Fibroblast of gingiva (primary cell): ENCODE measurements around the gene OR8A1.
A peak's percentile ranks its signal among the peaks of the same experiment; 100 is the strongest.

Source experiments
- DNase-seq: peaks from one replicate; pipeline ENCODE4 v3.0.0-alpha.2; 2011; ENCODE audit warnings: low read depth

Gene OR8A1

DNA sequence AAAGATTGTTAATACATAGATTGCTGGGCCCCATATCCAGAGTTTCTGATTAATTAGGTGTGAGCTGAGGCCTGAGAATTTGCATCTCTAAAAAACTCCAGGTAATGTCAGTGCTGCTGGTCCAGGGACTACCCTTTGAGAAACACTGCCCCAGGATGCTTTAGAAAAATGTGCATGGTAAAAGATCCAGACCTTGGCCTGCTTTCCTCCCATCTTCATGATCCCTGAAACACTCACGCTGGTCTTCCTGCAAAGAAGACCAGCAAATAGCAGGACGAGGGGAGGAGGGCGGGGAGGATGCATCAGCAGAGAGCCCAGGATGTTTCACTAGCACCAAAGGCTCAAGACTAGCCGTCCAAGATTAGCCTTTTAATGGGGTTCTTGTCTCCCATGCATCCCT lies at the start of gene OR8A1:
OR8A1 (plus strand) TSS at position 301 of the 400 bp plus-strand sequence. CDS start 123 bp downstream, outside the sequence.
- no peak for DNase-seq

DNA sequence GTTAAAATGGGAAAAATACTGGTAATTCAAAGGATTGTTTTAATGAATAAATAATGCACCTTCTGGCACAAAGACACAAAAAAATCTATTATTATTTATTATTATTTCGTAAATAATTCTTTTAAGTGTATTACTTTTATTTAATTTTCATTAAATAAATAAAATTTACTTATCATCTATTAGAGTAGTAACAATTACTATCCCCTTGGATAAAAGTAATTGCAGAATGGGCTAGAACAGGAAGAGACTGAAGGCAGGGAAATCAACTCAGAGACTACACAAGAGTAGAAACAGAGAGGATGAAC lies 49.3 kb upstream of the OR8A1 start:
- no peak for DNase-seq

DNA sequence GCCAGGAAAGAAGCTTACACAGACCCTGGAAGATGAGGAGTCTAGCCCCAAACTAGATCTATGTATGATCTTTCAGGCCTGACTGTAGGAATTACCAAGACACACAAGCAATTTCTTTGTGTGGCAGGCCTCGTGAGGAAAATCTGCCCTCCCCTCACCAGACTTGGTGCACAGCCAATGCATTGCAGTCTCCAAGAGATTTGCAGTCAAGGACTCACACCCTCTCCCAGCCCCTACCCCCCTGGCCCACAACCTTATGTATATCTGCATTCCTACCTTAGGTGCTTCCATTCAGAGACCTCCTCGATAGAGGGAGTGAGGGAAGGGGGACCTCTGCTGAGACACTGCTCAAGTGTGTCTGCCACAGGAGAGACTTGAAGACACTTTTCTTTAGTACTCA lies 36.2 kb upstream of the OR8A1 start:
- DNase-seq: no peak

DNA sequence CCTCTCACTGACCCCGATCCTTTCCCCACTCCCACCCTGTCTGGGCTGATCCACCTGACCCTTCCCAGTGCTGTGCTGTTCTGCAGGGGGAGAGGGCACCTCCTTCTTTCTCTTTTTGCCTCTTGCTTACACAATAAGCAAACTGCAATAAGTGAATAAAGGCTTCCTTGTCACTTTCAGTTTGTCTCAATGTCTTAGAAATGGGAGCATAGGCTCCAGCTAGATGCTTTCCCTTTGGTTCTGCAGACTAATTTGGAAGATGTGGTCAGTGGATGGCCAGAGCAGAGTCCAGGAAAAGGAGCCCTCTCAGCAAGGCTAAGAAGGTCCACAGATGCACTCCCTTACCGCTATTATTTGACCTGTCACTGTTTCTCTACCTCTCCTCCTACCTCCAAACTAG lies 35.7 kb upstream of the OR8A1 start:
- no peak for DNase-seq

DNA sequence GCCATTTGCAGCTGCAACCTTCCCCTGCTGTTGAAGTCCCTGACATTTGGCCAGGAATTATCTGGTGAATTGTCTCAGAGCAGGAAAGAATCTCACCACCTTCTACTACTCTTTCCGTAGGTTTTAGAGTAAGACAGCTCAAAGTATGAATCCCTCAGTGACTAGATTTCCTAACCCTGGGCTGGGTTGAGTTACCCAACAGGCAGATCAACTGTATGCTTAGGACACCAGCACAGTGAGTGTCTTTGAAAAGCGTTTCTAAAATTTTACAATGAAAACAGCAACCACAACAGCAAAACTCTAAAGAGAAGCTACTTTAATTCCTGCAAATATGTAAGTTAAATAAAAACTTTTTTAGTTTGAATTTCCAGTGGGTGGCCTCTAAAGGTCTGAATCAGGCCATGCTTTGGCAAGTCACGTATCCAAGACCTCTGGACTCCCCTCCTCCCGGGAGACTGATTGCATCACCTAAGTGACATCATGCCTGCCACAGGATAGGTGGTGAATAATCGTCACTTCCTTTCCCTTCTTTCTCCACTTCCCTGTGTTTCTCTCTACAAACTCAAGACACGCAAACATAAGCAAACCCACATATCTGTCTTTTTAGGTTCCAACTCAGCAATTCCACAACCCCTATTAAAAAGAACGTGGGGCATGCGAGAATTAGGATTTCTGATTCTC lies 34.1 kb upstream of the OR8A1 start:
- no peak for DNase-seq

DNA sequence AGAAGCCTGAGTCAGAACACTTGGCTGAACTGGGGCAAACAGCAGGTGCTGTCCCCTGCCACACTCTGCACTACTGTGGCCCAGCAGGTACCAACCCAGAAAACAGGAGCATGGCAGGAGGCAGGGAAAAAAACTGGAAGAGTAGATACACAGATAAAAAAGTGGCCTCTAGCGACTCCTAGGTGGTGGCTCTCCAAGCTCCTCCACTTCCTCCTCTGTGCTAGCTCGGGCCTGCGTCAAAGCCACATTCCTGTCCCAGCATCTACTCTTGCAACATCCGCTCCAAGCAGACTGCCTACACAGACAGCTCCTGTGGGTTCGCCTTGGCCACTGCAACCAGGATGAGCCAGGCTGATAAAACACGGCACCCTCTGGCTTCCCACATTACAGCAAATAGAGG lies 33.3 kb upstream of the OR8A1 start:
- peak; percentile 7 for DNase-seq

DNA sequence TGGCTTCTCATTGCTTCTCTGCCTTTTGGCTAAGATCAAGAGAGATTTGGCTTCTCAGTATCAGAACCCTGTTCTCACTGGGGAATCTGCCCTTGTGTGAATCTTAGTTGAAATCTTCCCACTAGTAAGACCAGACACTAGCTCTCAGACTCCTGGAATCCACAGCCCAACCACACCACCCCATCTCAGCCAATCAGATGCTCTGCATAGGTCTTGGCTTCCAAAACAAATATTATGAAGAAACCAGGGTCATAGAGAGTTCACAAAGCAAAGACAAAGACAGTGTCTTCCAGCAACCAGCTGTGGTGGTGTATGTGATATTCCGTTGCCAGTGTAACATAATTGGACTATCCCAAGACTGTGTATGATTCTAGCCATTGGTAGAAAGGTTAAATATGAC lies 31.8 kb upstream of the OR8A1 start:
- DNase-seq: peak; percentile 31

DNA sequence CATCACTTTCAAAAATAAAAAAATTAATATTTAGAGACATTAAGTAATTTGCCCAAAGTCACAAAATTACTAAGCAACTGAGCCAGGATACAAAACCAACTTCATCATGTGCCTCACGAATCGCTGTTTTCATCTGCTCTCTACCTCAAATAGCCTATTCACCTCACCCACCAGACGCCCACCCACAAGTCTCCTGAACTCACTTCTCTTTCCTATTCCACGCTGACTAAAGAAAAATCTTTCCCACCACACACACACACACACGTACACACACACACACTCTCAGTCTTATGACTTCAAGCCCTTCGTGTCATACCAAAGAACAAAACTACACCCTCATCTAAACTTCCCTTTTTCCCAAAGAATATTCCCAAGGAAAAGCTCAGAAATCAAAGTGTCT lies 28.6 kb upstream of the OR8A1 start:
- DNase-seq: no peak

DNA sequence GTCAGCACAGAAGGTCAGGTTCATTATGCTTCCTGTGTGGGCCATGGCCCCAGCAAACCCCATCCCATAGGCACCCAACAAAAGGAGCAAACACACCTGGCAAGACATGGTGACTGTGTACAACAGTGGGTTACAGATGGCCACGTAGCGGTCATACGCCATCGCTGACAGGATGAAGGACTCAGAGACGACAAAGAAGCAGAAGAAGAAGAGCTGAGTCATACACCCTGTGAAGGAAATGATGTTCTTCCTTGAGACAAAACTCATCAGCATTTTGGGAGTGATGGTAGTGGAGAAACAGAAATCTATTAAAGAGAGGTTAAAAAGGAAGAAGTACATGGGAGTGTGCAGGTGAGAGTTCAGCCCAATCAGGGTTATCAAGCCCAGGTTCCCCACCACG lies 26.7 kb upstream of the OR8A1 start:
- no peak for DNase-seq

DNA sequence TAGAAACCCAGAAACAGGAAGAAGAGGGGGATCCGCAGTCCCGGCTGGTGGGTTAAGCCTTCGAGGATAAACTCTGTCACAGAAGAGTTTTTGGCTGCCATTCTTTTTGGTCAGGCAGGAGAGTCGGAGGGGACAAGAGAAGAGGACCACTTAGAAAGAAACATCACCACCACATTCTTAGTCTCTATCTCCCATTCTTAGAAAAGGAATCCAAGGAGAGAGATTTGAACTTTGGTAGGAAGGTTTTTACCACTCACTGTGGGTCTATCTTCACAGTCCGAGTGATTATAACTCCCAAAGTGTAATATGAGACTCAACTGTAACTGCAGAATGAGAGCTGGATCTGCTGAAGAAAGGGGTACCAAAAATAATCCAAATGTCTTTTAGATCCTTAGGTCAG lies 26.2 kb upstream of the OR8A1 start, which contains the start of gene OR8B12:
OR8B12 (minus strand) TSS at position 101 of the 400 bp plus-strand sequence; CDS start at position 101, 0 bp downstream.
- no peak for DNase-seq

DNA sequence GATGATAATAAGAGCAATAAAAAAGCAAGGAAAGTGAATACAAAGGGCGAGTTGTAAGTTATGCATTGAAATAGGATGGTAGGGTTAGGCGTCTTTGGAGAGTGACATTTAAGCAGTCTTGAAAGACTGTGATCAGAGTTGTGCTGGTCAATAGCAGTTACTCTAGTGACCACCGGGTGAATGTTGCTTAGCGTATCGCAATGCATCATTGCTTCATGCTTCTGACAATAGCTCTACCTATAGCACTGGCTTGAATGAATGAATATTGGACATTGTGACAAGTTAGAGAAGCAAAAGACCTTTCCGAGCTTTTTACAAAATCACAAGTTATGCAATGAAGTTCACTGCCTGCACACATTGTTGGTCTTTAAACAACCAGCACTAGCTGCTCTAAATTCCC lies 18.6 kb upstream of the OR8A1 start:
- no peak for DNase-seq

DNA sequence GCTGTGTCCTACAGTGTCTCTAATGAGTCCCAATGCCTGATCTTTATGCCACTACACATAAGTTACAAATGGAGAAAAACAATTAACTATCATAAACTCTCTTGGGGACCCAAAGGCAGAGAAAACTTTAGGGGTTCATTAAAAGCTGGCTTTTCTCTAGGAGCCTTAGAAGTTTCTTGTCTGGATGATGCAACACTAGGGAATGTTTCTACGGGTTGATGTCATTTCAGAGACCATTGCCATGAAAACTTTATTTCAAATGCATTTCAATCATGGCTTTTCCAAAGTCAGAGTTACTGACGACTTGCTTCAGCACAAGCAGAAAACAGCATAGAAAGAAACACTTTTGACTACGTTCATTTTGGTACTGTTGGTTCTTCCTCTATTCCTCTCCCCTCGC lies 17.8 kb upstream of the OR8A1 start:
- DNase-seq: no peak

DNA sequence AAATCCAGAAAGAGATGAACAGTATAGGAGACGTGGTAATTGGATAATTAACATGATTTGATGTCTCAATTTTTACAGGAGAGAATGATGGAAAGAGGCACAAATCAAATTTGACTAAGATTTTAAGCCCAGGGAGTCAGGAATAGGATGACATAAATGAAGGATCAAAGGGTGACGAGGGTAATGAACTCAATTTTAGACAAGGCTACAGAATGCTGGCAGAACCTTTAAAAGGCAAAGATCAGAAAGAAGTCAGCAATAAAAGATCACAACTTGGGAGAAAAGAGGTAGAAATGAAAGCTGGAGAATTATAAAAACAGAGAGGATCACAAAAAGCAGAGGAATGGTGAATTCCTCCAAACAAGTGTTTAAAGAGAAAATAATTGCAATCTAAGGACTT lies 13.0 kb upstream of the OR8A1 start:
- no peak for DNase-seq

DNA sequence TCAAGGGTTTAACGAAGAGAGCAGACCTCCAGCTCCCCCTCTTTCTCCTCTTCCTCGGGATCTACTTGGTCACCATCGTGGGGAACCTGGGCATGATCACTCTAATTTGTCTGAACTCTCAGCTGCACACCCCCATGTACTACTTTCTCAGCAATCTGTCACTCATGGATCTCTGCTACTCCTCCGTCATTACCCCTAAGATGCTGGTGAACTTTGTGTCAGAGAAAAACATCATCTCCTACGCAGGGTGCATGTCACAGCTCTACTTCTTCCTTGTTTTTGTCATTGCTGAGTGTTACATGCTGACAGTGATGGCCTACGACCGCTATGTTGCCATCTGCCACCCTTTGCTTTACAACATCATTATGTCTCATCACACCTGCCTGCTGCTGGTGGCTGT lies 363 bp downstream of the OR8A1 start:
- DNase-seq: no peak

DNA sequence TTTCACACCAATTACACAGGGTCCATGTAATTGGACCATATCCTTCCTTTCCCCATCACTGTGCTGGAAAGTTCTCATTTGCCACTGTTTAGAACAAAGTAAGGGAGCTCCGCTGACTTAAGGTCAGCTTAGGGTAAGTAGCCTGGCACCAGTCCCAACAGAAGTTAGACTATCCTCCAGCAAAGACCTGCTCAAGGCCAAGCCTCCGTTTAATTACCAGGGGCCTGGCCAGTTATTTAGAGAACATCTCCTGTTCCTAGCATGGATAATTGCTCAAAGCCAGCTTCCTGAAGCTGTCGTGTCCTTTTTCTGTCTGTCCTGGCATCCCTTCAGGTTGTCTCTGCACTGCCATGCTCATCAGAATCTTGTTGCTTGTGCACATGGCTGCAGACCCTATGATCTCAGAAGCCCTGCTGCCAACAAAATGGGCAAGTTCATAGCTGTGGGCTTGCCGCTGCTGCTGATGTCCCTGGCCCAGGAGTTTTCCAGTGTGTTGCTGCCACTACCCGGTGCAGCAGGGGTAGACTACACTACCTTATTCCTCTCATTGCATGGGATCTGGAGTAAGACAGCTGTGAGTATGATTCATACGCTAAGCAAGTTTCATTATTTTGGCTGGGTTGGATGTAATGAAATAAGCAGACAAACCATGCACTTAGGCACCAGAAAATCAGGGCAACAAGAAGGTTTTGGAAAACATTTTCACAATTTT lies 8.1 kb downstream of the OR8A1 start:
- DNase-seq: no peak

DNA sequence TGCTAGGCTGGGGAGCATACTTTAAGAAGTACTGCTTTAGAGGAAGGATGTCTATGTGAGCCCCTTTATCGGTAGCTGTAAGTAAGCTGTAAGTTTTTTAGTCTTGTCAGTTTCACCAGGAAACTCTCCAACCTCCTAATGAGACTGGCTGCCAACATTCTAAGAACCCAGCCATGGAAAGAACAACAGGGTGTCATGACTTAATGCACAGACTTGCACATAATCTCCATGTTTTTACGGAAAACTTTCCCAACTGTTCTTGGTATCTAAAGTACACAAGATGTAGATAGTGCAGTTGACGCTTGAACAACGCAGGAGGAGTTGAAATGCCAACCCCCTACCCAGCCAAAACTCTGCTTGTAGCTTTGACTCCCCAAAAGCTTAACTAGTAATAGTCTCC lies 9.0 kb downstream of the OR8A1 start:
- no peak for DNase-seq

DNA sequence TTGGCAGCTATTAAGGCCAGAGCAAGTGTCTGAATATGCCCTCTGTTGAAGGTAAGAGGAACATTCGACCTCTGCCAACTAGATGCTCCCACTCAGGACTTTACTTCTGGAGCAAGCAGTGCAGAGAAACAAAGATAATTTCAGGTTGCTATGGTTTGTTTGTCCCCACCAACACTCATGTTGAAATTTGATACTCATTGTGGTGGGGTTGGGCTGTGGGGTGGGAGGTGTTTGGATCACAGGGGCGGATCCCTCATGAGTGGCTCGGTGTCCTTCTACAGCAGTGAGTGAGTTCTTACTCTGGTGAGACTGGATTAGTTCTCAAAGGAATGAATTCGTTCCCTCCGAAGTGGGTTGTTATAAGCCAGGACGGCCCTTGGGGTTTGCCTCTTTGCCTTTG lies 12.0 kb downstream of the OR8A1 start:
- no peak for DNase-seq

DNA sequence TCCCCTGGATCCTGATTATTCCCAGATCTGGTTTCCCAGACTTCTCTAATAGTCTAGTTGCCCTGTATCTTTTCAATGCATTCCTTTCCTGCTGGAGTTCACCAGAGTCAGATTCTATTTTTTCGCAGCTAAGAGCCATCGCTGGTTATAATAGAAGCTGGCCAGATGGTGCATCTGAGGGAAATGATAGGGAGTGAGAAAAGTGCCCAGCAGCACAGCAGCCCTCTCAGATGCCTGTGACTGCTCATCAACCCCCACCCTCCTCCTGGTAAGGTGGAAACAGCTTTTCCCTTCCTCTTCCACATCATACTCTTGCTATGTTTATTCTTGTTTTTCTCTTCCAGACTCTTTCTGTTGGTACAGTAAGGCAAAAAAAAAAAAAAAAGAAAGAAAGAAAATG lies 12.8 kb downstream of the OR8A1 start:
- no peak for DNase-seq

DNA sequence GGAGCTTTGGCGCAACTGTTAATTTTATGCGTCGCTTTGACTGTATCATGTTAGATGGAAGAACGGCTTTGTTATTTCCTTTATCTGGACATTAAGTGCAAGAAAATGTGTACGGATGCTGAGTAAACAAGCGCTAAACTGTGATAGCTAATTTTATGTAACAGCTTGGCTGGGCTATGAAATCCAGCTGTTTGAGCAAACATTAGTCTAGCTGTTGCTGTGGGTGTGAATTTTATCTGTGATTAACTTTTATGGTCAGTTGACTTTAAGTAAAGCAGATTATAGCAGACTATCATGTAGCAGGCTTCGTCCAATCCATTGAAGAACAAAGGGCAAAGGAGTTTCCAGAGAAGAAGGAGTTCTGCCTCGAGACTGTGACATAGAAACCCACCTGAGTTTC lies 14.0 kb downstream of the OR8A1 start:
- no peak for DNase-seq

DNA sequence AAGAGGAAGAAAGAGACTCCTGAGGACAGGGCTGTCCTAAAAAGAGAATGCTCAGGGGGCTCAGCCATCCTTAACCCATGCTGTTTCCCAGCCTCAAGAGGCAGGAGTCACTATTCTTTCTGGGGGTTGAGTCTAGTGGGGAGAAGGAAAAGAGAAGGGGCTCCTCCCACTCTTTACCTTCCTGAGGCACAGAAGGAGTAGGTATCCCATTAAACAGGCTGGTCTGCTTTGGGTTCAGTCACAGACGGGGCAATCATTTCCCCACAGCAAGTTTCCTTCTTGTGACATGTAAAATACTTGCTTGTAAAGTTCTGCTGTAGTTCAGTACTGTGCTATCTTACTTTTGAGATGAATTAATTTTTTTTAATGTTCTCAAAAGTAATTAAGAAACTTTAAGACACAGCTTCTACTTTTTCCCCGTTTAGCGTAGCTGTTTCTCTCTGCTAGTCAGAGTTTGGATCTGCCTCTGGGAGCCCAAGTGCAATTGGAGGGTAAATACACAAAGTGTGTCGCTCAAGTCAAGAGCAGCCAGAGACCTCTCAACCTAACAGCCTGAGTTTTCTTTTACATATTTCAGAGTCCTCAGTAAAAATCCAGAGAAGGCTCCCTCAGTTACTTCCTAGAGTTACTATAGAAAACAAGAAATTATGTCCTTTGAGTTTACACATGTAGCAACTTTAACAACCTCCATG lies 15.0 kb downstream of the OR8A1 start:
- no peak for DNase-seq

DNA sequence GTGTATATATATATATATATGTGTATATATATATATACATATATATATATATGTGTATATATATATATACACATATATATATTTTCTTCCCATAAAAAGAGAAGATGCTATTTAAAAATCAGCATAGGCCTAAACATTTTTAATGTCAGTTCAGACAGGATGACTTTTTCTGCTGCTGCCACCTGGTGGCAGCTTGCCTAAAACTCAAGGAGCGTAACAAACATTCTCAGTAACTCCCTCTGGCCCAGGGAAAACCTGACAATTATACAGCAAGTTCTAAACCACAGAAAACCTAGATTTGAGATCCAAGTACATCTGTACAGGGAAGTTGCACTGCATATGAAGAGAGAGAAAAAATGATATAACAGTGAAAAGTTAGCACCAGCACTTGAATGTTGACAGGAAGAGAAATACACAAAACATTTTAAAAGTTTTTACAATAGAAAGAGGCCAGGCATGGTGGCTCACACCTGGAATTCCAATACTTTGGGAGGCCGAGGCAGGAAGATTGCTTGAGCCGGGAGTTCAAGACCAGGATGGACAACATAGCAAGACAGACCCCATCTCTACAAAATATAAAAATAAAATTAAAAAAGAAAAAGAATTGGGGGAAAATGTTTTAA lies 16.6 kb downstream of the OR8A1 start:
- DNase-seq: peak; percentile 45

DNA sequence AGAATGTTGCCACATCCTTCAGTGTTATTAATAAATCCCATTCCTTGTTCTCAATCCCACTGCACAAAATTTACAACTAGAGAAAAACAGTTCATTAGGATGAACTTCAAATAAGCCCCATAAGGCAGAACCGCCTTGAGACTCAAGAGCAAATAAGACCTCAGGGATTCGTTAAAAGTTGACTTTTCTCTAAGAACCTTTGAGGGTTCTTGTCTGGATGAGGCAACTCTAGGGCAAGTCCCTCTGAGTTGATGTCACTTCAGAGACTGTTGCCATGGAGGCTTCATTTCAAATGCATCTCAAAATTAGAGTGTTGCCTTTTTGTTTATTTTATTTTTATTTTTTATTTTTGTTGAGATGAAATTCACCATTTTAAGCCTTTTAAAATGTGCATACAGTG lies 21.6 kb downstream of the OR8A1 start:
- DNase-seq: no peak

DNA sequence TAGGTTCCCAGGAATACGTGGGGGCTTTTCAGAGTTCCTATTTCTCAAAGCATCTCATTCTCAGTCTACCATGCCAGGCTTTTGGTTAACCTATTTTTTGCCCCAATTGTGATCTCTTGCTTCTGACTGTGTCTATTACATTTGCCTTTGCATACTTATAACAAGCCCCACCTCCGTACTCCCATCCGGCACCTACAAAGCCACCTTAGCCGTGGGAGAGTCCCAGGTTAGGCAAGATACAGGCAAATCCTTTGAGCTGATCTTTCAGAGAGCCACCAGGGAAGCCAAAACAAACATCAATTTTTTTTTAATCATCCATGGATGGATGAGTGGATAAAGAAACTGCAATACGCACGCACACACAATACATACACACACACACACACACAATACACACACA lies 22.8 kb downstream of the OR8A1 start:
- DNase-seq: no peak
